ENCODE data around the gene TET1.

The TET1 gene

GRCh38 chr10:68586606-68587305, 26.6 kb downstream of the TET1 start:
- H3K4me3 ChIP-seq (ENCODE audit: low read length in 2 of 2) = no peak overlapping the region

GRCh38 chr10:68594405-68594804, 34.3 kb downstream of the TET1 start:
- no peaks in the 10 kb centered on the region for H3K9me3 ChIP-seq (ENCODE audit: control insufficient read depth in 2 of 2, low read length in 2 of 2)
- H3K4me1 ChIP-seq (ENCODE audit: control insufficient read depth in 2 of 2, insufficient read depth in 2 of 2, low read length in 2 of 2) = peaks cover 3 to 5% of the 10 kb centered on the region in 2 donors
- no peaks in the 10 kb centered on the region for H3K36me3 ChIP-seq (ENCODE audit: control insufficient read depth in 2 of 2, insufficient read depth in 2 of 2, low read length in 2 of 2)
- no peak overlapping the region for H3K27ac ChIP-seq (ENCODE audit: low read depth in 2 of 2, low read length in 2 of 2)
- H3K27me3 ChIP-seq (ENCODE audit: control insufficient read depth in 2 of 2, insufficient read depth in 2 of 2, low read length in 2 of 2) = no peaks in the 10 kb centered on the region
- no peak overlapping the region for H3K4me3 ChIP-seq (ENCODE audit: low read length in 2 of 2)
- H3K9ac ChIP-seq (ENCODE audit: low read depth in 1 of 2, low read length in 2 of 2) = no peak overlapping the region

More at GRCh38 chr10:68586606-68587305, 26.6 kb downstream of the TET1 start:
- Histone ChIP-seq H3K9ac (ENCODE audit: low read depth in 1 of 2, low read length in 2 of 2) (no peak overlapping the region), H3K9me3 (ENCODE audit: control insufficient read depth in 2 of 2, low read length in 2 of 2) (no peaks in the 10 kb centered on the region), H3K36me3 (ENCODE audit: control insufficient read depth in 2 of 2, insufficient read depth in 2 of 2, low read length in 2 of 2) (no peaks in the 10 kb centered on the region), H3K27ac (ENCODE audit: low read depth in 2 of 2, low read length in 2 of 2) (no peak overlapping the region), H3K27me3 (ENCODE audit: control insufficient read depth in 2 of 2, insufficient read depth in 2 of 2, low read length in 2 of 2) (no peaks in the 10 kb centered on the region), H3K4me1 (ENCODE audit: control insufficient read depth in 2 of 2, insufficient read depth in 2 of 2, low read length in 2 of 2) (no peaks in the 10 kb centered on the region)

GRCh38 chr10:68595513-68595912, 35.4 kb downstream of the TET1 start:
- Histone ChIP-seq H3K27ac (ENCODE audit: low read depth in 2 of 2, low read length in 2 of 2) (no peak overlapping the region), H3K36me3 (ENCODE audit: control insufficient read depth in 2 of 2, insufficient read depth in 2 of 2, low read length in 2 of 2) (no peaks in the 10 kb centered on the region), H3K4me1 (ENCODE audit: control insufficient read depth in 2 of 2, insufficient read depth in 2 of 2, low read length in 2 of 2) (peaks cover 7 to 10% of the 10 kb centered on the region in 2 donors), H3K4me3 (ENCODE audit: low read length in 2 of 2) (no peak overlapping the region), H3K9me3 (ENCODE audit: control insufficient read depth in 2 of 2, low read length in 2 of 2) (no peaks in the 10 kb centered on the region), H3K27me3 (ENCODE audit: control insufficient read depth in 2 of 2, insufficient read depth in 2 of 2, low read length in 2 of 2) (no peaks in the 10 kb centered on the region), H3K9ac (ENCODE audit: low read depth in 1 of 2, low read length in 2 of 2) (no peak overlapping the region)

DNA sequence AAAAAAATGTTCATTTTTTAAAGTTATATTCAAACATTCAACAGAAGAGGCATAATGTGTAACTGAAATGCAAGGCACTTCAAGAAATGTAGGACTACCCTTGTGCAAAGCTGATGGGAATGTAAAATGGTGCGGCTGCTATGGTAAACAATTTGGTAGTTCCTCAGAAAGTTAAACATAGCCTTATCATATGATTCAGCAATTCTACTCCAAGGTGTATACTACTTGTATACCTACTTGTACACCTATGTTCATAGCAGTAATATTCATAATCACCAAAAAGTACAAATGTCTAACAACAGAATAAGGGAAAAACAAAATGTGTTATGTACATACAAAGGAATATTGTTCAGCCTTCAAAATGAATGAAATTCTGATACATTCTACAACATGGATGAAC, 37.3 kb downstream of the TET1 start:
- H3K4me1 ChIP-seq (ENCODE audit: control insufficient read depth in 2 of 2, insufficient read depth in 2 of 2, low read length in 2 of 2) = peaks cover 16 to 22% of the 10 kb centered on the region in 2 donors
- H3K27ac ChIP-seq (ENCODE audit: low read depth in 2 of 2, low read length in 2 of 2) = no peak overlapping the region
- H3K36me3 ChIP-seq (ENCODE audit: control insufficient read depth in 2 of 2, insufficient read depth in 2 of 2, low read length in 2 of 2) = no peaks in the 10 kb centered on the region
- H3K9ac ChIP-seq (ENCODE audit: low read depth in 1 of 2, low read length in 2 of 2) = no peak overlapping the region
- H3K9me3 ChIP-seq (ENCODE audit: control insufficient read depth in 2 of 2, low read length in 2 of 2) = no peaks in the 10 kb centered on the region
- no peak overlapping the region for H3K4me3 ChIP-seq (ENCODE audit: low read length in 2 of 2)
- H3K27me3 ChIP-seq (ENCODE audit: control insufficient read depth in 2 of 2, insufficient read depth in 2 of 2, low read length in 2 of 2) = no peaks in the 10 kb centered on the region

DNA sequence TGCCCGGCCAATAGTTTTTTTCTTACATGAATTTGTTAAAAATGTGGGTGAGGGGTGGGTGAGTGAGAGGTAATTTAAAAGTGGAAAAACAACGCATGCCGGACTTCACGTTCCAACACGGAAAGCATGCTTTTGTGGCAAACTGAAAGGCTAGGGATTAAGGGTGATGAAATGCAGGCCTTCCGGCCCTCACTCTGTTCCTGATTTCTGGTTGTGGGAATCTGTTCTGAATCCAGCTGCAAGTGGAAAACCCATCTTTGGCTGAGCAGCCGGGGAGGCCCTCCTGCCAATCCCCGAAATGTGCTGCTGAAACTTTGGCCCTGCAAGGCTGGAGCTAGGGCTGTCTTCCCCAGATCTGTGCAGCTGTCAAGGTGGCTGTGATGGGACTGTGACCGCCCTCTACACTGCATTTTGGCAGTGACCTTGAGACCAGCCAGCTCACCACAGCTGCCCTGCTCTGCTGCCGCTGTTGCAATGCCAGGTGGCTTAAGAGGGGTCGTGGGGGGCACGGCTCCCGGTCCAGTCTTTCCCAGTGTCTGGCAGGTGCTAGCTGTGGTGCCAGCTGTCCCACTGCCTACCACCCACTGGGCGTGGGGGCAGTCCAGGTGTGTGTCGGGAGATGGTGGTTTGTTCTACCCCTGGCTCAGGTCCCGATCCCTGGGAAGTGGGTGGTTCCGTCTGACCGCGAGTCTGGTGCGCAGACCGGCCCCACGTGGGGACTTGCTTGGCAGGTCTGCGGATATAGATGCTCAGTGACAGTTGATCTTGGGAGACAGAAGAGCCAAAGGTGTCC, 39.0 kb downstream of the TET1 start:
- peak overlapping the region; percentile 74 to 78 for H3K4me3 ChIP-seq (ENCODE audit: low read length in 2 of 2)
- no peak overlapping the region for H3K9ac ChIP-seq (ENCODE audit: low read depth in 1 of 2, low read length in 2 of 2)
- H3K27ac ChIP-seq (ENCODE audit: low read depth in 2 of 2, low read length in 2 of 2) = peak overlapping the region in 1 of 2 donors; percentile 23

GRCh38 chr10:68599771-68600040, 39.6 kb downstream of the TET1 start:
- Histone ChIP-seq H3K27ac (ENCODE audit: low read depth in 2 of 2, low read length in 2 of 2) (peak overlapping the region in 1 of 2 donors; percentile 23), H3K36me3 (ENCODE audit: control insufficient read depth in 2 of 2, insufficient read depth in 2 of 2, low read length in 2 of 2) (no peaks in the 10 kb centered on the region), H3K27me3 (ENCODE audit: control insufficient read depth in 2 of 2, insufficient read depth in 2 of 2, low read length in 2 of 2) (no peaks in the 10 kb centered on the region), H3K9me3 (ENCODE audit: control insufficient read depth in 2 of 2, low read length in 2 of 2) (no peaks in the 10 kb centered on the region), H3K4me1 (ENCODE audit: control insufficient read depth in 2 of 2, insufficient read depth in 2 of 2, low read length in 2 of 2) (peaks cover 19 to 22% of the 10 kb centered on the region in 2 donors), H3K4me3 (ENCODE audit: low read length in 2 of 2) (peak overlapping the region; percentile 74 to 78), H3K9ac (ENCODE audit: low read depth in 1 of 2, low read length in 2 of 2) (peak overlapping the region in 1 of 2 donors; percentile 55)

More for the DNA sequence above, 39.0 kb downstream of the TET1 start:
- Histone ChIP-seq H3K27me3 (ENCODE audit: control insufficient read depth in 2 of 2, insufficient read depth in 2 of 2, low read length in 2 of 2) (no peaks in the 10 kb centered on the region), H3K36me3 (ENCODE audit: control insufficient read depth in 2 of 2, insufficient read depth in 2 of 2, low read length in 2 of 2) (no peaks in the 10 kb centered on the region), H3K9me3 (ENCODE audit: control insufficient read depth in 2 of 2, low read length in 2 of 2) (no peaks in the 10 kb centered on the region), H3K4me1 (ENCODE audit: control insufficient read depth in 2 of 2, insufficient read depth in 2 of 2, low read length in 2 of 2) (peaks cover 19 to 22% of the 10 kb centered on the region in 2 donors)

DNA sequence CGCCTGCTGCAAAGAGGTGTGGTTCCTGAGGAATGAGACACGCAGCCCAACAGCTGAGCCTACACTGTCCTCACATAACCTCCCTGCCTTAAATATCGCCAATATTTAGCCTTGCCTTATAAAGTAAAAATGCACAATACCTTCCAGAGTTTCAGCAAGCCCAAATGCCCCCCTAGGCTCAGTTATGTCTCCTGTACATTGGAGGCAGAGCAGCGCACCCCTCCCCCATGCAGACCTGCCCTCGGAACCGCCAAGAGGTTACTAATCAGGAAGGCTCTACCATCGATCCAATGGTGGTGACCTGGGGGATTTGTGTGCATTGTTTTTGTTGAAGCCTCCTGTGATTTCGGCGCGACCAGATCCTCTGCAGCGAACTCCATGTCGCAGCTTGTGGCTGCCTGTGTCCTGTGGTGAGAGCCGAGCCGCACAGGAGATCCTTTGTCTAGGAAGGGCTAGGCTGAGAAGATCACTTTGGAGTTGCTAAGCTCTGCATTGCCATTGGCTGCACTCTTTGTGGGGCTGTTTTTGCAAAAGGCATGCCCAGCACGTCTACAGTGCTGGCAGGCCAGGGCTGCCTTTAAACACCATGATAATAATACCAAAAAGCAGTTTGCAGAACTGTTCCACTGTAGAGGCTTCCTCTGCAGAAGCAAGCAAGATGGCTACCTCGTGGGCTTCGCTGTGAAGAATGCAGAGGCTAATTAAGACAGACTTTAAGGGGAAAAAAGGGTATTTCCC, 40.1 kb downstream of the TET1 start:
- peak overlapping the region; percentile 74 to 78 for H3K4me3 ChIP-seq (ENCODE audit: low read length in 2 of 2)
- H3K27ac ChIP-seq (ENCODE audit: low read depth in 2 of 2, low read length in 2 of 2) = peak overlapping the region; percentile 43 to 50
- H3K36me3 ChIP-seq (ENCODE audit: control insufficient read depth in 2 of 2, insufficient read depth in 2 of 2, low read length in 2 of 2) = no peaks in the 10 kb centered on the region
- H3K9me3 ChIP-seq (ENCODE audit: control insufficient read depth in 2 of 2, low read length in 2 of 2) = no peaks in the 10 kb centered on the region
- peak overlapping the region; percentile 29 to 55 for H3K9ac ChIP-seq (ENCODE audit: low read depth in 1 of 2, low read length in 2 of 2)
- peaks cover 19 to 22% of the 10 kb centered on the region in 2 donors for H3K4me1 ChIP-seq (ENCODE audit: control insufficient read depth in 2 of 2, insufficient read depth in 2 of 2, low read length in 2 of 2)
- H3K27me3 ChIP-seq (ENCODE audit: control insufficient read depth in 2 of 2, insufficient read depth in 2 of 2, low read length in 2 of 2) = no peaks in the 10 kb centered on the region

DNA sequence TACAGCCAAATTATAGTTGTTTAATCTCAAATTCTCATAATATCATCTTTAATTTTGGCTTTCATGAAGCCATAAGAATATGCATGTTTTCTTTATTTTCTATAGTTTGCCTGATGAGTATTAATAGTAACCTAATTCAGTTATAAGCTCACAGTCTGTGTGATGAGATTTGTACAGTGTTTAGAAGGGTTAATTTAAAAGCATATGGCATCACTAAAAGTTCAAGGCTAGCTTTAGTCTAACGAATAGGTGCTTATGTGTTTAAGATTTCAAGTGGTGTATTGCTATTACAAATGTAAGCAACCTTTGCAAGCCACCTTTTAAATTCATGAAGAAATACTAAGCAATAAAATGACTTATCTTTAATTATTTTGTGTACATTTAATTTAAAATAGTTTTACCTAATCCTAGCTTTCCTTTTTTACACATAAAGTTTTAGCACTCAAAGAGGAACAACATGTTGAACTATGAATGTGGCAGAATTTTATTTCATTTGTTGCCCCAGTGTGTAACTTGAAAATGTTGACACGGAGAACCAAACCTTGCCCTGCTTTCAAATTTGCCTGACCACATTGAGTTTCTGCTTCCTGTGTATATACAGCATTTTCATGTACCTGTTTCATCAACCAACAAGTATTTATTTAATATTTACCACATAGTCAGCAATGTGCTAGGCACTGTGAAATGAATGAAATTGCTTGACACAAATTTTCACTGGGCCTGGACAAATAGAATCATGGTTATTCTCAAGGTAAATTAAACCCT, 41.5 kb downstream of the TET1 start:
- Histone ChIP-seq H3K9me3 (ENCODE audit: control insufficient read depth in 2 of 2, low read length in 2 of 2) (no peaks in the 10 kb centered on the region), H3K36me3 (ENCODE audit: control insufficient read depth in 2 of 2, insufficient read depth in 2 of 2, low read length in 2 of 2) (no peaks in the 10 kb centered on the region), H3K4me3 (ENCODE audit: low read length in 2 of 2) (peak overlapping the region; percentile 22 to 78), H3K27ac (ENCODE audit: low read depth in 2 of 2, low read length in 2 of 2) (no peak overlapping the region), H3K4me1 (ENCODE audit: control insufficient read depth in 2 of 2, insufficient read depth in 2 of 2, low read length in 2 of 2) (peaks cover 19 to 22% of the 10 kb centered on the region in 2 donors), H3K9ac (ENCODE audit: low read depth in 1 of 2, low read length in 2 of 2) (no peak overlapping the region), H3K27me3 (ENCODE audit: control insufficient read depth in 2 of 2, insufficient read depth in 2 of 2, low read length in 2 of 2) (no peaks in the 10 kb centered on the region)

GRCh38 chr10:68602434-68602833, 42.3 kb downstream of the TET1 start:
- peak overlapping the region in 1 of 2 donors; percentile 78 for H3K4me3 ChIP-seq (ENCODE audit: low read length in 2 of 2)
- no peaks in the 10 kb centered on the region for H3K36me3 ChIP-seq (ENCODE audit: control insufficient read depth in 2 of 2, insufficient read depth in 2 of 2, low read length in 2 of 2)
- H3K9ac ChIP-seq (ENCODE audit: low read depth in 1 of 2, low read length in 2 of 2) = no peak overlapping the region
- H3K4me1 ChIP-seq (ENCODE audit: control insufficient read depth in 2 of 2, insufficient read depth in 2 of 2, low read length in 2 of 2) = peaks cover 19 to 22% of the 10 kb centered on the region in 2 donors
- H3K27ac ChIP-seq (ENCODE audit: low read depth in 2 of 2, low read length in 2 of 2) = no peak overlapping the region
- H3K9me3 ChIP-seq (ENCODE audit: control insufficient read depth in 2 of 2, low read length in 2 of 2) = no peaks in the 10 kb centered on the region
- no peaks in the 10 kb centered on the region for H3K27me3 ChIP-seq (ENCODE audit: control insufficient read depth in 2 of 2, insufficient read depth in 2 of 2, low read length in 2 of 2)

All from mucosa of rectum (tissue), 2 donors.